CD4-positive, alpha-beta T cell treated with Interleukin-15 for 4 hours (primary cell): ENCODE measurements around the gene PARD3.

Experiments
- DNase-seq: peaks from one replicate; pipeline ENCODE4 v3.0.0-alpha.2; 2020; ENCODE audit warnings: low spot score

The PARD3 gene

GRCh38 chr10:34213805-34214197, 601.3 kb downstream of the PARD3 start:
- DNase-seq, result no peak

GRCh38 chr10:34213193-34213804, 601.8 kb downstream of the PARD3 start:
- no peak for DNase-seq

DNA sequence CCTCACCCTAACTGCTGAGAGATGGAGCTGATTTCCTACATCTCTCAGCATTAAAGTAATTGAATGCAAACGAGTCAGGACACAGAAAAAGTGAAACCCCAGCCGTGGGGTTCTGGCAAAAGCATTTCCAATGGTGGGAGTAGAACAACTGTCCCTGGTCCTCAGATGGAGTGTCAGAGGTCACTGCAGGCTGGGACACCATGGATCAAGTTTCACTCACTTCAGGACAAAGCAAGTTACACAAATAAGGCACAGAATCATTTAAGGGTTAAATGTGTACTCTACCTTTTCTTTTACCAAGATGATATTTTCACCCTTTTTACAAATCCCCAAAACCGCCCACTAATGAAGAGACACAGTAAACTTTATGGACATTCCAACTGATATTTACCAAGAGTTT, 607.8 kb downstream of the PARD3 start:
- DNase-seq, result no peak

DNA sequence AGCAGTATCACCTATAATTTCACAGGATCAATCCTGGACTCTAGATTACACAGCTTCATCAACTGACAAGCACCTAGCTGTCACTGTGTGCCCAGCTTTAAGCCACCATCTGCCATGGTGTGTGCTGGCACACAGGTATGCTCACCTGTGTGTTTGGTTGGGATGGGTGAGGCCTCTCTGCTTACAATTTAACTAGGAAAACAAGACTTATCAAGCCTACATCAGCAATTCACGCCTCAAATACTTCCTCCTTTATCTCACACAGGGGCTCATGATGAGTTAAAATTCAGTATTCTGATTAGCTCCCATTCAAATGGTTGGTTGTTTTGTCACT, 608.2 kb downstream of the PARD3 start:
- no peak for DNase-seq

DNA sequence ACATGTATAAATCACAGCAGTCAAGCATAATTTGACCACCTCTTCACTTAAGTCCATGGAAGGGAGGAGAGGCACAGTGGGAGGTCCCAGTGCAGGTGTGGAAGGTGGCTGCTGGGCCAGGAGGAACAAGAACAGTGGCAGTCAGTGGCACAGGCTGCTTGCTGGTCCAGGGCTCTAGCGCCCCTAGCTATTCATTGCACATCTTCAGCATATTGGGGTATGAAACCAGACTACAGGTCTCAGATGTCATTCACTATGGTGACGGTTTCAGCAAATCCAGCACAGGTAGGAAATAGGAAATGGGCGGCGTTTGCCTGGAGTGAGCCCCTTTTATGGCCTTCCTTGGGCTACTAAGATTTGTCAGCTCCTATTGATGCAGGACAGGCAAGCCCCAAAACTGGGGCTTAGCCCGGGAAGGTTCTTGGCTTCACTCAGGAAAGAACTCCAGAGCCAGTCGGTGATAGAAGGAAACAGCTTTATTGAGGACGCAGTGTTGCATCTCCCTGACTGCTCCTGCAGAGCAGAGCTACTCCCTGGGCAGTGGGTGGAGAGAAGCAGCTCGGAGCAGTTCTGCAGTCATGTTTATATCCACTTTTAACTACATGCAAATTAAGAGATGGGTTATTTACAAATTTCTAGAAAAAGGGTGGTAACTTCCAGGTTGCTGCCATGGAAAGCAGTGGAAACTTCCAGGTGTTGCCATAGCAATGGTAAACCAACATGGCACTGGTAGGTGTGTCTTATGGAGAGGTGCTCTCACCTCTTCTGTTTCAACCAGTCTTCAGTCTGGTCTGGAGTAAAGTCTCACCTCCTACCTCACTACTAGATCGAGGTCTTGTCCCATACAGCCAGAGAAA, 608.8 kb downstream of the PARD3 start:
- DNase-seq, result no peak

GRCh38 chr10:34205452-34205851, 609.6 kb downstream of the PARD3 start:
- no peak for DNase-seq

- no peak for DNase-seq
Observed at GRCh38 chr10:34203966-34204630, 611.0 kb downstream of the PARD3 start.

DNA sequence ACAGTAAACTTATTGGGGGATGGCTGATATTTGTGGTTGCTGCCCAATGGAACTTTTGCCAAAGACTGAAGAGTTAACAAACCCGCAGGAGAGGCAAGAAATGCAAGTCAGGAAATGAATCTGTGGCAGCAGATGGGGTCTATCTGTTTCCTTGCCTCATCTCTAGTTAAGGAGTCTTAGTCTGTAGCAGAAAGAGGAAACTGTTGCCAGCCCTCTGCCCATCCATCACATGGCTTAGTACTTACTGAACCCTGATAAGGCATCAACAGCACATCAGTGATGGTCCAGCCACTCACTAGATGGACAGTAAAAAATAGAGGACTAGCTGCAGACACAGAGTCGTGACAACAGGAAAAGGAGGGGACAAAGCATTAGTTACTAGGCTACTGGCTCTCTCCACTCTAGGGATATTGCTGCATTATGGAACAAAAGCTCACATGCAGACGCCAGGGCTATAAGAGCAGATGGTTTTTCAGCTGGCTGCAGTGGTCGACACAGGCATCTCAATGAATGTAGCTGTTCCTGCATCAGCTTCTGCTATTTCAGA, 614.7 kb downstream of the PARD3 start:
- no peak for DNase-seq

DNA sequence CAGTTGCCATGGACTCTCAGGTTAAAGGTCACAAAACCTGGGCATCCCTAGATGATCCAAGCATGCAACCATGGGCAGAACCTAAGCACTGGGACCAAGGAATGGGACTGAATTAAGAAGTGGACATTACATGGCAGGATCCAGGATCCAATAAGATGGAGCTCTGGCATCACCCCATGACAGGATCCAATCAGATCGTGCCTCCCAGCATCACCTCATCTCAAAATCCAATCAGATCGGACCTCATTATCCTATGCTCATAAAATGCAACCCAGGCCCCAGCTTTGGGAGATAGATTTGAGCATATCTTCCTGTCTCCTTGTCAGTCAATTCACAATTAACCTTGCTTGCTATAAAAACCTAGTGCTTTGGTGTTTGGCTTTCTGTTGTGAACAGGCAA, 616.1 kb downstream of the PARD3 start:
- no peak for DNase-seq

DNA sequence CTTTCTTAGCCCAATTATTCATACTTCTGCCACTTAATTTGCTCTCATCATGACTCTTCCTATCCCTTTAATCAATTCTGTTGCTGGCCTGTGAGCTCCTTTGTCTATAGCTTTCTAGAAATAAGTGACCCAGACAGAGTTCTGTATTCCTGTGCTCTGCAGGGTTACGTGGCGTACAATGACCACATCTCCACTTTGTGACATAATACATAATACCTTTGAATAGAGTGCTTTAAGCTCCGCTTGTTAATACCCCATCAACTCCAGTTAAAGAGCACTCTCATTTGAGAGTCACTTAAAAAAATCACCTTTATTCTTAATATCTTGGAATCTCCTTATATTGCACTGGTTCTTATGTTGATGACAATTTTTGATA, 619.0 kb downstream of the PARD3 start:
- no peak for DNase-seq

DNA sequence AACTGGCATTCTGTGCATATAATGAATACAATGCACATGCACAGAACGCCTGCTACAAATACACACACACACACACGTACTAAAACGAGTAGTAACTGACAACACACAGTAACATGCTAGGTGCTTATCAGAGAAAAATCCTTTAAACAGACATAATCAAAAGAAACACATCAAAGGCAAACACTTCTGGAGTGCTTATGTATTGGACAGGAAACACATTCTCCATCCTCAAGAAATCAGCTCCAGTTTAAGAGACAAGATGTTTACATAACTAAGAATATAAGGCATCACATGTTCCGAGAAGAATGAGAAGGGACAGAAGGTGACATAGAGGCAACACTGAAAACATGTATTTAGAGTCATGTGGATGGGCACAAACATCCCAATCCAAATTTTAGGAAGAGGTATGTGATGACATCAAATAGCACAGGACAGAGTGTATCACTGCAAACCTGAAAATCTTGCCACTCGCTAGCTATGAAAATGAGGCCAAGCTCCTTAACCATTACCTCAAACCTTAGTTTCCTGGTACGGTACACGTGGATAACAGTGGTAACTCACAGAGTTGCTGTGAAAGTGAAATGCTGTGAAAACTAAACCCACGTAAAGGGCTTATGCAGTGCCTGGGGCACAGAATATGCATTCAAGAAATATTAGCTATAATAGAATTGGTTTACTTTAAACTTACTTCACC, 619.6 kb downstream of the PARD3 start:
- no peak for DNase-seq

DNA sequence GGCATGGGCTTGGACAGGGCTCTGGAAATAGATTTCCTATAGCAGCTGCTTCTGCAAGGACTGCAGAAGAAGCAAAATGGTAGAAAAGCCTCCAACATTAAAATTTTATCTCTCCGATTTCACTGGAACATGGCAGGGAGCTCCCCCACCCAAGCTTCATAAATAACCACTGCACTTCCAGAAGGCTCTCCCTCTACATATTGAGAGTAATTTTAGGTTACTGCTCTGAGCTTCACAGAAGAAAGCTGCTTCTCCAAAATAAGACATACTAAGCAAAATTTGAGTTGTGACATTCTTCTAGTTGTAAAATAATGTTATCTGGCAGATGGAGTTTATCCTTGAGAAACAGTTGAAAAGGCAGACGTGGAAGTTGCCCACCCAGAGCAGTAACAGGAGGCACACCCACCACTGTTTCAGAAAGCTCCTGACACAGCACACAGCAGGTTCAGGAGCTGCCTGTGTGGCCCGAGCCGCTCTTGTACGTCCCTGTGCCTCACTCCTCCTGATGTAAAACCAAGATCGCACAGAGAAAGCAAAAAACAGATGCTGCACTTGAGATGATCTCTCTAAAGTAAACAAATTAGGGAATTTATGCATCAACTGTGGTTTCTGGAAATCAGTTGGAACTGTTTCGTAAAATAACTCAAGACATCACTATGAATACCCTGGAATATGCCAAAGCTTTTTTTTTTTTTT, 621.0 kb downstream of the PARD3 start:
- DNase-seq, result no peak

GRCh38 chr10:34192646-34193045, 622.5 kb downstream of the PARD3 start:
- no peak for DNase-seq

- no peak for DNase-seq
Observed at GRCh38 chr10:34191406-34191805, 623.7 kb downstream of the PARD3 start.

DNA sequence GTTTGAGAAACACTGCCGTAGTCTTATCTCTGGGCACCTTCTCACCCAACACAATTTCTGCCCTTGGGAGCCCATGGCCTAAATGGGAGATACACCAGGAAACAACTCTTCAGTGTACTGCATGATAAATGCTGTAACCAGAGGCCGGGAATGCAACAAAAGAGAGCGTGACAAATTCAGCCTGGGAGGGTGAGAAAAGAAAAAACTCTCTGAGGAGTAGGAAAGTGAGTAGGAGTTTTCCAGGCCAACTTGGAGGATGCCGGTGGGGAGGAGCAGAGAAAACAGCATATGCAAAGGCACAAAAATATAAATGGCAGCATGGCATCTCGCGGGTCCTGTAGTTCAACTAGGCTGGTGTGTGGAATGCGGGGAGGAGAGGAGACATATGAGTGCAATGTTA, 624.5 kb downstream of the PARD3 start:
- no peak for DNase-seq

- no peak for DNase-seq
Observed at GRCh38 chr10:34189830-34190229, 625.3 kb downstream of the PARD3 start.

GRCh38 chr10:34188221-34188620, 626.9 kb downstream of the PARD3 start:
- DNase-seq, result no peak

- DNase-seq, result no peak
Observed at GRCh38 chr10:34187201-34187600, 627.9 kb downstream of the PARD3 start.

GRCh38 chr10:34186745-34187144, 628.4 kb downstream of the PARD3 start:
- DNase-seq, result no peak

GRCh38 chr10:34185998-34186397, 629.1 kb downstream of the PARD3 start:
- DNase-seq, result no peak

- DNase-seq, result no peak
Observed at GRCh38 chr10:34184939-34185386, 630.1 kb downstream of the PARD3 start.

- DNase-seq, result no peak
Observed at GRCh38 chr10:34184397-34184796, 630.7 kb downstream of the PARD3 start.
